ENCODE measurements around the gene PLLP. TPM values are rescaled to one million over a fixed set of nuclear protein-coding genes. Genes with fewer than 3 reads are reported as not detected.

PLLP gene
- total RNA-seq, 1 experiment from 2014 or later, result 3.1 TPM

DNA sequence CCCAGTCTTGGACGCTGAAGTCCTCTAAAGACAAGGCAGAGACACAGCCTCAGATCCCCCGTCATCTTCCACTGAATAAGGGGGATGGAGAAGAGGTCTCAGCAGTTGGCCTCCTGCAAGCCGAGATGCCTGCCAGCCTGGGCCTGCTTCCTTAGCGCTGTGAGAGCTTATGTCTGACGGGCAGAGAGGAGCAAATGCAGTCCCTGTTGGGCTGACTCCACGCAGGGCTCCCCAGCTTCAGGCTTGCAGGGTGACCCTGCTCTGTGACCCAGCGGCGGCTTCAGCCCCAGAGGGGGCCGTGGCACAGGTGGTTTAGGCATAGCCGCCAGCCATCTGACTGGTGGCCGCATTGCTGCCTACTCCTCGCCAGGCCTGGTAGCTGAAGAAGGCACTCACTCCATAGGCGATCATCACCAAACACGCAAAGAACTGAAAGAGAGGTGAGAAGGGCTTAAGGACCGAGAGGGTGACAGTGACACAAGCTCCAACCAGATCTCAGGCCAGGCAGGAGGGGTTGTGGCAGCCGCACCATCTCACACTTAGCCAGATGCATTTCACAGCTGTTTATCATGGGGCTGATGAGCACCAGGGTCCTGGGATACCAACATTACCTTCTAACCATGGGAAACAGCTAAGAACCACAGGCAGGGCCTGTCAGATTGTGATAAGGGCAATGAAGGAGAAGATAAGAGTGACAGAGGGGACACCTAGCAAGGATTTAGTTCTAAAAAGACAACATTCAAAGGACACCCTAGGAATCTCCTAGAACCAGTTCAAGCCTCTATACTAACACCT, 27.7 kb downstream of the PLLP start:
- Histone ChIP-seq H3K9me2 (ENCODE audit: insufficient read depth) (no peaks in the 10 kb centered on the region), H3K27ac (ENCODE audit: low read depth, low read length) (no peak overlapping the region), H3K27me3 (ENCODE audit: insufficient read depth, low read length) (no peaks in the 10 kb centered on the region), H3K79me2 (ENCODE audit: insufficient read depth, low read length) (no peaks in the 10 kb centered on the region), H3K4me3 (replicated peaks in 1 of 2; ENCODE audit: low read depth in 1 of 2, low read length in 2 of 2) (no peak overlapping the region), H3K9ac (ENCODE audit: low read length) (no peak overlapping the region), H3K4me2 (ENCODE audit: low read length) (no peak overlapping the region), H3K36me3 (ENCODE audit: control insufficient read depth in 1 of 2, insufficient read depth in 2 of 2, low read length in 2 of 2) (peaks cover 7 to 10% of the 10 kb centered on the region in 2 experiments), H4K20me1 (ENCODE audit: insufficient read depth) (no peaks in the 10 kb centered on the region), H3K9me3 (ENCODE audit: control insufficient read depth in 1 of 2, insufficient read depth in 1 of 2, low read depth in 1 of 2, low read length in 2 of 2) (0 out of 4 replicates have a peak, but pooled peaks cover 0 to 3% of the 10 kb centered on the region in 2 experiments), H3K4me1 (ENCODE audit: control insufficient read depth in 1 of 2, insufficient read depth in 2 of 2, low read length in 2 of 2) (peaks cover 0 to 8% of the 10 kb centered on the region in 2 experiments; a peak in 1 of 4 replicates), H2AFZ (ENCODE audit: low read depth, low read length, poor library complexity, severe bottlenecking) (no peak overlapping the region)
- POLR2A ChIA-PET, result interaction anchor here (2.0 kb wide), 1 partner anchor 11 kb away, joined by 6 read pairs; the partner anchor contains the start of gene ARL2BP
- no peak for TF ChIP-seq SP1 (IDR thresholded peaks at IDR 0.05; ENCODE audit: low read depth)
- no peak for TF ChIP-seq ELF1 (IDR thresholded peaks at IDR 0.05; ENCODE audit: borderline replicate concordance, low read depth)
- no peak for TF ChIP-seq YY1 (IDR thresholded peaks at IDR 0.05; ENCODE audit: extremely low read depth, insufficient replicate concordance, low read depth, low read length)
- no peak for TF ChIP-seq EZH2 (IDR thresholded peaks at IDR 0.05)
- TF ChIP-seq TCF7L2 (IDR thresholded peaks at IDR 0.05; ENCODE audit: borderline replicate concordance, extremely low read depth, insufficient read depth, insufficient read length), result no peak
- TF ChIP-seq MAX (IDR thresholded peaks at IDR 0.05), result no peak
- TF ChIP-seq EZH2phosphoT487 (IDR thresholded peaks at IDR 0.05; ENCODE audit: borderline replicate concordance), result no peak
- no peak for TF ChIP-seq ZFX (IDR thresholded peaks at IDR 0.05)
- TF ChIP-seq JUND (IDR thresholded peaks at IDR 0.05), result no peak
- no peak for DNase-seq (ENCODE audit: low read depth, low spot score)
- RAD21 ChIA-PET (ENCODE audit: low non-redundant PET in 1 of 2, low total read pairs in 2 of 2, uncharacterized antibody in 2 of 2, unreplicated experiment in 2 of 2), result no interaction called here
- CTCF ChIA-PET, result no interaction called here
- no TSS peak for BruUV-seq (replicated peaks)
- ATAC-seq, result no peak
- intact Hi-C loops (cut with micrococcal nuclease), result no loop called here
